Measurements from ENCODE around the gene ARHGEF7. TPM values are rescaled to one million over a fixed set of nuclear protein-coding genes. Genes with fewer than 3 reads are reported as not detected.

Gene ARHGEF7
- total RNA-seq, 2 donors from 2014 or later: 49.5 to 53.5 TPM

- Histone ChIP-seq H3K4me3 (ENCODE audit: low read length) (no peak overlapping the region), H3K27ac (ENCODE audit: low read depth, low read length) (no peak overlapping the region), H3K4me1 (ENCODE audit: control insufficient read depth, insufficient read depth, low read length) (peaks cover 6% of the 10 kb centered on the region), H3K9me3 (ENCODE audit: control insufficient read depth, low read length) (no peaks in the 10 kb centered on the region), H3K27me3 (ENCODE audit: control insufficient read depth, insufficient read depth, low read length, poor library complexity, severe bottlenecking) (no peaks in the 10 kb centered on the region), H3K9ac (ENCODE audit: extremely low read depth, low read length, poor library complexity, severe bottlenecking) (no peak overlapping the region), H3K36me3 (ENCODE audit: control insufficient read depth, insufficient read depth, low read length) (peaks cover 6% of the 10 kb centered on the region)
- WGBS, 2 experiments (ENCODE audit: insufficient coverage in 1 of 2, insufficient read length in 1 of 2): 58 to 76% methylated on average over 7 to 15 of the region's 16 CpGs
- Mint-ChIP-seq H3K9me3 (no peaks in the 10 kb centered on the region), H3K36me3 (ENCODE audit: low read depth) (peaks cover 9% of the 10 kb centered on the region), H3K27ac (peak overlapping the region; percentile 46), H3K4me3 (no peak overlapping the region), H3K27me3 (ENCODE audit: insufficient read depth) (no peaks in the 10 kb centered on the region), H3K4me1 (peaks cover 42% of the 10 kb centered on the region)
- peak; percentile 76 for DNase-seq
- no peak for TF ChIP-seq CTCF (conservative IDR thresholded peaks at IDR 0.05)
Observed at GRCh38 chr13:111204438-111205177, 89.5 kb downstream of the ARHGEF7 start.

GRCh38 chr13:111206148-111206547, 91.0 kb downstream of the ARHGEF7 start:
- DNase-seq: no peak
- 88 to 89% methylated on average over 7 to 12 of the region's 12 CpGs for WGBS, 2 experiments (ENCODE audit: insufficient coverage in 1 of 2, insufficient read length in 1 of 2)
- H3K36me3 ChIP-seq (ENCODE audit: control insufficient read depth, insufficient read depth, low read length): peaks cover 6% of the 10 kb centered on the region
- Mint-ChIP-seq H3K4me1 (peaks cover 45% of the 10 kb centered on the region), H3K27ac (no peak overlapping the region), H3K36me3 (ENCODE audit: low read depth) (peaks cover 9% of the 10 kb centered on the region), H3K4me3 (no peak overlapping the region), H3K27me3 (ENCODE audit: insufficient read depth) (no peaks in the 10 kb centered on the region), H3K9me3 (no peaks in the 10 kb centered on the region)
- no peaks in the 10 kb centered on the region for H3K27me3 ChIP-seq (ENCODE audit: control insufficient read depth, insufficient read depth, low read length, poor library complexity, severe bottlenecking)
- peaks cover 6% of the 10 kb centered on the region for H3K4me1 ChIP-seq (ENCODE audit: control insufficient read depth, insufficient read depth, low read length)
- TF ChIP-seq CTCF (conservative IDR thresholded peaks at IDR 0.05): no peak
- no peak overlapping the region for H3K27ac ChIP-seq (ENCODE audit: low read depth, low read length)
- no peak overlapping the region for H3K9ac ChIP-seq (ENCODE audit: extremely low read depth, low read length, poor library complexity, severe bottlenecking)
- H3K4me3 ChIP-seq (ENCODE audit: low read length): no peak overlapping the region
- H3K9me3 ChIP-seq (ENCODE audit: control insufficient read depth, low read length): no peaks in the 10 kb centered on the region

- no peaks in the 10 kb centered on the region for H3K27me3 Mint-ChIP-seq (ENCODE audit: insufficient read depth)
- 89 to 94% methylated on average over 7 to 9 of the region's 9 CpGs for WGBS, 2 experiments (ENCODE audit: insufficient coverage in 1 of 2, insufficient read length in 1 of 2)
- H3K27me3 ChIP-seq (ENCODE audit: control insufficient read depth, insufficient read depth, low read length, poor library complexity, severe bottlenecking): no peaks in the 10 kb centered on the region
- H3K4me1 ChIP-seq (ENCODE audit: control insufficient read depth, insufficient read depth, low read length): peaks cover 2% of the 10 kb centered on the region
- peaks cover 31% of the 10 kb centered on the region for H3K4me1 Mint-ChIP-seq
- no peak overlapping the region for H3K4me3 Mint-ChIP-seq
- no peak for TF ChIP-seq CTCF (conservative IDR thresholded peaks at IDR 0.05)
- H3K9me3 ChIP-seq (ENCODE audit: control insufficient read depth, low read length): no peaks in the 10 kb centered on the region
- no peak overlapping the region for H3K9ac ChIP-seq (ENCODE audit: extremely low read depth, low read length, poor library complexity, severe bottlenecking)
- no peaks in the 10 kb centered on the region for H3K9me3 Mint-ChIP-seq
- peaks cover 6% of the 10 kb centered on the region for H3K36me3 ChIP-seq (ENCODE audit: control insufficient read depth, insufficient read depth, low read length)
- no peak overlapping the region for H3K4me3 ChIP-seq (ENCODE audit: low read length)
- H3K27ac Mint-ChIP-seq: no peak overlapping the region
- H3K27ac ChIP-seq (ENCODE audit: low read depth, low read length): no peak overlapping the region
- DNase-seq: no peak
- peaks cover 9% of the 10 kb centered on the region for H3K36me3 Mint-ChIP-seq (ENCODE audit: low read depth)
Observed at GRCh38 chr13:111209613-111210012, 94.5 kb downstream of the ARHGEF7 start.
